HG03064 (cell line): ENCODE results near the gene SOX9.

Experiments used
- ATAC-seq: cut with Tn5 transposase; IDR thresholded peaks from one replicate; pipeline ENCODE4 v1.9.1; 2021; ENCODE audit warnings: low read depth; ENCODE audit not compliant: unreplicated experiment

The SOX9 gene

DNA sequence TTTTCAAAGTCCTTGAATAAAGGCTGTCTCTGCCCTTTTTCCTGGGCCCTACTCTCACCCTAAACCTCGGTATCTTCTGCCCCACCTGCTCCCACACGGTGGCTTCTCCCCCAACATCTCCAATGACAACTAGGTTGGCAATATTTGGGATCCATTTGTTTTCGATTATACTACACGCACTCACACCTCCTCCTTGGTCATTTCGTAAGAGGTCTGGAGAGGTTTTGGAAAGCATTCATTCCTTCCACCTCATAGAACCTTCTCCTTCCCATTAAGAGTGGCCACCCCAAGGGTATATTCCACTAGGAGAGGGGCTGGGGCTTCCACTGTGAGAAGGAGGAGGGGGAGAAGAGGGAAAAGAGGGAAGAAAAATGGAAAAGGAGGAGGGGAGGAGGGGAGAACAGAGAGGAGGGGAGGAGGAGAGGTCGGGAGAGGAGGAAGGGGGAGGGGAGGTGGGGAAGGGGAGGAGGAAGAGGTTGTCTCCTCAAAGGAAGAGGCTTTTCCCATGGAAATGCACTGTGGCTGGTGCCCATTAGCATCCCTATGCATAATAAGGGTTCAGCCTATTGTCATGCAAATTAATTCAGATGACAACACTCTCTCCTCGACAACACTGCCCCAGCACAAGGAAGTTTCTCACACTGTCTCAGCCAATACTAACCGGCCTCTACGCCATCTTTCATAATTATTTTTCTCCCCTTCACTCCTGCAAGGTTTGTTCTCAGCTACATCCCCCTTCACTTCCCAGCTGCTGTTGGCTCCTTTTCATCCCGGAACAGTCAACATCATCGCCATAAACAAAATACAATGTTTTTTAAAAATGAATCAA is 30.0 kb downstream of the SOX9 start:
- no peak for ATAC-seq

DNA sequence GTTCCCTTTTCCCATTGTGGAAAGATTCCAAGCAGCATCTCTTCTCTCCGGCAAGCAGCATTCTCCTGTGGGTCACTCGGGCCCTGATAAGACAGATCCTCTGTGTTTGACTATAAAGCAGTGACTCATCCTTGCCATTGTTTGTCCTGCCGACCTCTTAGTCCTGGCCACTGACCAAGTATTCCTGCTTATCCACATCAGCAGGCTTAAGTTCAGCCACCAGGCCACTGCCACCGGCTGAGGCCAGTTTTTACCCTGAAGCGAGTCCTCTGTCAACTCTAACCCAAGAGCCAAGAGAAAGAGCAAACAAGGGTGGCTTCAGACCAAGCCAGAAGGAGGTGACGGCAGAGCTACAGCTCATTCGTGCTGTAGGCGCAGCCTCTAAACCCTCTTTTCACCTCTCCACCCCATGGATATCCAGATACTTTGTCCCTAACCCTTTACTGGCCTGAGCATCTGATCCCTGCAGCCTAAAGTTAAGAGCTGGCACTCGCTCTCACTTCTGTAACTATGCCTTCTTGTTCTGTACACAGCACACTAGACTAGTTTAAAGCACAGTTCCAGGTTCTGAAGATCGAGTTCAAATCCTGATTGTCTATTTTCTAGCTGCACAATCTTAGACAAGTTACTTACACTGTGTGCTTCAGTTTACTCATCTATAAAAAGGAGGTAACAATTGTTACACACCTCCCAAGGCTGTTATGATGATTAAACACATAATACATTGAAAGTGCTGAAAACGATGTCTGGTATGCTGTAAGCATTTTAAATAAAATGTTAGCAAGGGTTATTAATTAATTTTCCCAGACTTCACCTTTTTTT is 31.0 kb downstream of the SOX9 start:
- no peak for ATAC-seq

DNA sequence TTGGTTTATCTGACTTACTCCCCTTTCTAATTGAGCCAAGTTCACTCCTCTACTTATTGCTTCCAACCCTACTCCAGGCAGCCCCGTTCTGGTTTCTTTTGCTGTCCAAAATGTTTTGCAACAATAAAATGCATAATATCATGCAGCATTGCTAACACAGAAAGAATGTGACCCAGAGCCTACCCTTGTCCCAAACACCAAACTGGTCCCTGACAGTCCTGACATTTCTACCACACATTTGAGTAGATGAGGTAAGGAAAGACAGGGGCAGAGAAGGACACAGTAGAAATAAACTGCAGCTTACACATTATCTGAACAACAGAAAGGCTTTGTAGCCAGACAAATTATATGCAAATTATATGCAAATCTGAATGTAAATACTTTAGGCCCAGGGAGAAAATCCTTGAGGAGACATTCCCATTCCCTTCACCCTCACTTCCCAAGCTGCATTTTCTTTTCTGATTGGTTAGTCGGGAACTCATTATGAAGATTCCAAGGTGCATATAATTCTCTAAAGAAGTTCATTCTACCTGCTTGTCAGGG is 31.6 kb downstream of the SOX9 start:
- ATAC-seq = no peak

DNA sequence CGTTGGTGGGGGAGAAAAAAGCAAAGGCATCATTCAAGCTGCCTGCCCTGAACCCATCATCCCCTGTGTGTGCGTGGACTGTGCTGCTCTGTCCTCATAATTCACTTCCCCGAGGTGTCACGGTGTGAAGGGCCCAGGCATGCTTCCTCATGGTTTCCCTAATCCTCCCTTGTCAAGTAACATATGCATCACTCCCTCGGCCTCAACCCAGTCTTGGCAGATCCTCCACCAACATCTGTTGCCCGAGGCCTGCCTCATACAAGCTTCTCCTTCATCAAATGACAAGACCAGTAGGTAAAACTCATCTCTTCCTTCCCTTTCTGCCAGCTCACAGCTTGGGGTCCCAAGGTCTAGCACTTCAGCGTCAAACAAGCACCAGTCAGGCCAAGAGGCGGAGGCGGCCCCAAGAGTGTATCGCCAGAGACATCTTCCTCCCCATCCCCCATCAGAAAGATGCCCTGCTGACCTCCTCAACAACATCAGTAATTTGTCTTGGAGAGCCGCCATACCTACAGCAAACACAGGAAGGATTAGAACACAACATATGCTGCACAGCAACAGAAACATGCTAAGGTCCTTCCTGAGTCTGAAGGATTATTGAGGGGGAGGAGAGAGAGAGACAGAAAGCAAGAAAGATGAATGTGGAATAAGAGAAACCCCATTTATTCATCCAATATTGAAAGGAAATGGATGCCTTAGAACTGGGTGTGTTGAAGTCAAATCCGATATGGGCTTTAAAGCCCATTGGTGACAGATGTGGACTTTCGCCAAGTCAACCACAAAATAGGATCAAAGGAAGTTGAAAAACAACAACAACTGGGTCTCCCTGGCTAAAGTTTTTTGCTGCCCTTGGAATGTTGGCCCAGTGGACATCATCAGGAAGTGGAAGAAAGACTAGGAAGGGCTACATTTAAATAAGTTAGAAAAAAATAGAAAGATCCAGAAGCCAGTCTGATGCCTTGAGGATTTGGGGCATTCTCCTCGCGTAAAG is 38.4 kb downstream of the SOX9 start:
- no peak for ATAC-seq

DNA sequence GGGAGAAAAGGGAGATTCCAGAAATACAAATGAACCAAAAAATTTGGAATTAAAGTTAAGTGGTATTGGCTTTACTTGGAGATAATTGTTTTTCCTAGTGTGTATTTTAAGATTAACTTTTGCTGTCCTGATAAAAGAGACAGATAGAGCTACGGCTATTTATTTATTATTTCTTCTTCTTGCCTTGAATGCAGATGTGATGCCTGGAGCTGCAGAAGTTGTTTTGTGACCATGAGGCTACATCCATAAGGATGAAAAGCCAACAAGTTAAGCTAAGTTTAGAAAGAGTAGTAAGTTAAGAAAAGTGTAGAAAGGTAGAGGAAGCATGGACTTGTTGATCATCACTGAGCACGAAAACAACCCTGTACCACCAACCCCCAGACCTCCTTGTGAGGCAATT is 41.7 kb downstream of the SOX9 start:
- ATAC-seq = no peak

DNA sequence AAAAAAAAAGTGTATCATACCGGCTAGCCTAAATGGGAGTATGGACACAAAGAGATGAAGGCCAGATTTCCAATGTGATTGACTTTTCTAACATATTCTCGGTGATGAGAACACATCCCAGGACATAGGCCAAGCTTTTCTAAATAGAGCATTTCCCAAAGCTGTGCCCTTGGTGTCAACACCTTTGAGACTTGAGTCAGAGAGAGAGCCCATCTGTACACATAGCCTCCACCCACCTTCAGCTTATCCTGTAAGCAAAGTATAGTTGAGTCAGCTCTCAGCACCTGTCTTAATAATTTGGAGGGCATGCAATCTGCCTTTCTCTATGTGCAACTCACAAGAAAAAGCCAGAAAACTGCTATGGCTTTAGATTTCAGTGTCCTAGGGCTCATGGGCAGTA is 42.7 kb downstream of the SOX9 start:
- no peak for ATAC-seq

DNA sequence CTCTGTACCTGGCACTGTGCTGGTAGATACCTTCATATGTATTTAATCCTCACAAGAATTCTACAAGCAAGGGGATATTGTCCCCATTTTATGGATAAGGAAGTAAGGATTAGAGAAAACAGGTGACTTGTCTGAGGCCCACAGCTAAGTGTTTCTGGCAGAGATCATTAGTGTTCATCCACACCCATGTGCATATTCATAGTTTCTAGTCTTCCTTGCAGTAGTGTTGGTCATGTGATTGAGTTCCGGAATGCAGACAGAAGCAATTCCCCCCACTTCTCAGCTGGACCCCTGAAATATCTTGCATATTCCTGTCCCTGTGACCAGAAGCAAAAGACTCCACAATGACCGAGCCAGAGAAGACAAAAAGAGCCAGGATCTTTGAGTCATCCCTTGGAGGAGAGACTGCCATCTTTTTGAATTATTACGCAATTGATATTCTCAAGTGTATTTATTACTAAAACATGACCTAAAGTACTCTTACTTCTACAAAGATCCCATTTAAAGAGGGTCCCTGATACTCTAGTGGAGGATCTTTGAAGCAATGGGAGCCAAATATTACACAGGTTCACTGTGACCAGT is 43.4 kb downstream of the SOX9 start:
- no peak for ATAC-seq

DNA sequence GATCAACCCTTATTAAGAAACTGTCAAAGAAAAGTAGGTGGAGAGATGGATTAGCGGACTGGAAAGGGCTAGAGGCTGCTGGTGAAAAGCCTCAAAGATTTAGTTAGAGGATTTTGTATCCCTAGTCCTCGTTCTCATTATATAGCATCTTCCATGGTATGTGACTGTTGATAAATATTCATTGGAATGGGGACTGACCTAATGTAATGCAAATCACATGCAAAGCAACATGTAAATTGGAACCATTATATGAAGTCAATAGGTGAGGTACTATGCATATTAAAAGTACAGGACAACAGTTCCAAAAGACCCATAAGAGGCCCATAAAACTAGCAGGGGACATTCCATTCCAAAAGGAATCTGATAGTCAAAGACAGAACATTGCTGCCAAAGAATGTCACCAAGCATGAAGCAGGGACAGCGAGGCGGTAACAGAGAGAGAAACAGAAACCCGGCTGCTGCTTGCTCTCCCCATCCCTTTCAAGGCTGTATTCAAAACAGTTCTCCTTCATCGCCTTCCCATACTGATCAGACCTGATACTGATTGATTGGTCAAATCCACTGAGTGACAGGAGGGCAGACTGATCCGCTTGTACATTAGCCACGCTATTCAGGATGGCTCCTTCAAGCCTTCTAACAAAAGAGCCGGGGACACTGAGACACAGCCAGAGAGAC is 44.5 kb downstream of the SOX9 start:
- ATAC-seq = no peak

DNA sequence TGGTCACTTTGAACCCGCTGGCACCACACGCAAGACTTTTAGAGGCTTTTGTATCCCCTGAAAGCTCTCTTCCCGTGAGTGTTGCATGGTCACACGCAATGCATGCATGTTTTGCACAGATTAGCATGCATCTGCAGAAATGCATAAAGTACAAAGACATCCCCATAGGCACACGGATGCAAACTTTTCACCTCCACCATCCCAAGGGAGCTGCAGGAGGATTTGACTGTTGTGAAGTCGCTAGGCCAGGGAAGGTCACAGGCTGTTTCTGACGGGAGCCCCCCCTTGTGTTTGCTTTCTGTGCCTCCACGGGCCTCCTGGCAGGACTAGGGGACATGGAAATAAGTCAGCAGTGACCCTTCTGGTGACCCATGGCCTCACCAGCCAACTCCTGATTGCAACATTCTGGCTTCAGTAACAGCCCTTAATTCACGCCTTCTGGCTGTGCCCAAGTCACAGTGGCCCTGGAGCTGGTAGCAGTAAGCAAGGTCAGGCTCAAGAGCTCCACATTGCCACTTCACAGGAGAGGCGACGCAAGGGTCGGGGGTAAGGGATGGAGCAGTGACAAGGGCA is 45.1 kb downstream of the SOX9 start:
- no peak for ATAC-seq

DNA sequence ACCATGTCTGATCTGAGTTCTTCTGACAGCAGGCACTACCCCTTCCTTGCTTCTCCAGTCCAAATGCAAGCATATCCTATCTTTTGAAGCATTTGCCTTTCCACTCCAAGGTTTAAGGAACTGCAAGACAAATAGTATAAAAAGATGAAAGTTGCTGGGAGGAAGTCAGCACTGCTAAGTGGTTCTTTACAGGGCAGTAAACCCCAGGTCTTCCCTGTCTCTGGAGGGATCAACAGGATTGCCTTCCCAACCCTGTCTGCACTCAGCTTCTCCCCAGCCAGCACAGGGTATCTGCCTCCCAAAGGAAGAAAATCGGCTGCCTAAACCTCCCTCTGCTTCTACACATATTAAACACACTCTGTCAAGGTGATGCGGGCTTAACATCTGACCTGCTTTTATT is 46.8 kb downstream of the SOX9 start:
- ATAC-seq = no peak

DNA sequence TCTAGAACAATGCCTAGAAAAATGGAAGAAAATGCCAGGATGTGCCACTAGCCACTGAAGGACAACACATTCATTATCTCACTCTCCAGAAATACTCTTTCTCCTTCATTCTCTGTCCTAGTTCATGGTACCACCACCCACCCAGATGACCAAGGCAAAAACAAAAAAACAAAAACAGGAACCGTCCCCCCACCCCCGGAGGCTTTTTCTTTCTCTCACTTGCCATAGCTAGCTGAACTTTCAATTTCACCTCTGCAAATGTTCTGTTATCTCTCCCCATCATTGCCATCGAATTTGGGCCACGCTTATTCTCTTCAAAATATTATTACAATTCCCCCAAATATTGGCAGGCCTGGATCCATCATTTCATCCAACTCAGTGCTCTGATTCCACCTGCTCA is 49.0 kb downstream of the SOX9 start:
- ATAC-seq = no peak

DNA sequence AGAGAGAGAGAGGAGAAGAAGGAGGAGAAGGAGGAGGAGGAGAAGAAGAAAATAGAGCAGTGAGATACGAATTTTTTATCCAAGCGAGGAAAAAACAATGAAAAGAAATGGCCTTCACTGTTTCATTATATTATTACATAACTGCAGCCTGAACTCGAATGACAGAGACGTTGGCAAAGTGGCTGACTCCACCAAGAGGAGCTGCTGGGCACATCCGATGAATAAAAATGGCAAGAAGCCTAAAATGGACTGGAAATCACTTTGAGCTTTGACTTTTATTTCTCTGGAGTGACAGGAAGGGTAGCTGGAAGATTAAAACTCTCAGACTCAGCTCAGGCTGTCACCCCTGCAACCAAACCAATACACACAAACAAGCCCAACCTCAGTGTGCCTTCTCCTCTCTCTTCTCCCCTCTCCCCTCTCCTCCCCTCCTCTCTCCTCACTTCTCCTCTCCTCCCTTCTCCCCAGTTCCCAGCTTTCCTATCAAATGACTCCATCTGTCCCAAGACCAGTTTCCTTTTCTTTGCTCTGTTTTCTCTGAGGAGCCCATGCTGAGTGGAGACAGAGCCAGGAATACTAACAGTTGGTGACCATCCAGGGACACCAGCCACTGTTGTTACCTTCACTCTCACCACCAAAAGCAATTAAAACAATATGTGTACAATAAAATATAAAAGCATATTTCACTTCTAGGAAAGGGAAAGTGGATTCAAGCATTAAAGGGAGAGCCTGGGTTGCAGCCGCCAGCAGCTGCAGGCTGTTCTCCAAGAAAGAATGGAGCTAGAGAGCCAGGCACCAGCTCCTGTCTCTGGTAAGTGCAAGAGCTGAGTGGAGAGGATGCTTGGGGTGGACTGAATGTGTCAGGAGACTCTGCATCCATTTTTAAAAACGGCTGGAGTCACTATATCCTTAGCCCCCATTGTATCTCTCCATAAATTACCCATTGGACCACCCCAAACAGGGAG is 51.2 kb downstream of the SOX9 start:
- no peak for ATAC-seq

DNA sequence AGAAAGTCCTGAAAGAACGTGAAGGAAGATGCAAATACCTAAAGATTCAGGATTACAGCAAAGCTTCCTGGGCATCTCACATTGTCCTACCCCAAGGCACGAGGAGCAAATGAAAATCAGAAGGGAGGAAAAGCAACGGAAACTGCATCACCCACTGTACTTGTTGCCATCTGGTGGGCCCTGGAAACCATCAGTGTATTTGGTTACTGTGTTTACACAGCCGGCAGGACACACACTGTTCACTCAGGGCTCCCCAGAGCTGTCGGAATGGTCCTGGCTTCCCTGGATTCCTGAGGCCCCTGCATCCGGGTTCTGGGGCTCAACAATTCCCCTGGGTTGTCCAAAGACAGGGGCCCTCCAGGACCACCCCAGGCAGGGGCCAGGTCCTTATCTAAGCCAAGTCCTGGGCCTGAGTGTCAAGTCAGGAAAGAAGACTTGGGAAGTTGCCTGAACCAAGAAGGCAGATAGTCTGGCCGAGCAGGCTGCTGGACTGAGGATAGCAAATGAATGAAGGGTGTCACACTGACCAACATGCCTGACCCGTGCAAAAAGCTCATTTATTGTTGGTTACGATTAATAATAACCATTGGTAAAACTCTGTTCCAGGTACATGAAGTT is 52.8 kb downstream of the SOX9 start:
- no peak for ATAC-seq

DNA sequence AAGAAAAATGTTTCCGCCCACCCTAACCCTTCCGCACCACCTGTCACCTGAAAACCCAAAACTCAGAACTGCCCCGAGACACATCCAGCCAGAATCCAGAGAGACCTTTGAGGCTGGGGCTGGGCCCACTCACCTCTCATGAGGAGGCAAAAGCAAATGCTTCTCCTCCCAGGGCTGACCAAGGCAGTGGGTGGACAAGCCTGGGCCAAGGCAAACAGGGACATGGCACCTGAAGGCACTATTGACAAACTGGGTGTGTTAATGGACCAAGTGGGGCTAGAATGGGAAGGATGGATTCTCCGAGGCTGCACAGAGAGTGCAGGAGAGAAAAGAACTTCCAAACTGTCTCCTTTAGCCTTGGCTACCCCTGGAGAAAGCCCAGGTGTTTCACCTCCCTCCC is 54.4 kb downstream of the SOX9 start:
- ATAC-seq = no peak
